Measurements from ENCODE around the gene DSCAML1.

DNA sequence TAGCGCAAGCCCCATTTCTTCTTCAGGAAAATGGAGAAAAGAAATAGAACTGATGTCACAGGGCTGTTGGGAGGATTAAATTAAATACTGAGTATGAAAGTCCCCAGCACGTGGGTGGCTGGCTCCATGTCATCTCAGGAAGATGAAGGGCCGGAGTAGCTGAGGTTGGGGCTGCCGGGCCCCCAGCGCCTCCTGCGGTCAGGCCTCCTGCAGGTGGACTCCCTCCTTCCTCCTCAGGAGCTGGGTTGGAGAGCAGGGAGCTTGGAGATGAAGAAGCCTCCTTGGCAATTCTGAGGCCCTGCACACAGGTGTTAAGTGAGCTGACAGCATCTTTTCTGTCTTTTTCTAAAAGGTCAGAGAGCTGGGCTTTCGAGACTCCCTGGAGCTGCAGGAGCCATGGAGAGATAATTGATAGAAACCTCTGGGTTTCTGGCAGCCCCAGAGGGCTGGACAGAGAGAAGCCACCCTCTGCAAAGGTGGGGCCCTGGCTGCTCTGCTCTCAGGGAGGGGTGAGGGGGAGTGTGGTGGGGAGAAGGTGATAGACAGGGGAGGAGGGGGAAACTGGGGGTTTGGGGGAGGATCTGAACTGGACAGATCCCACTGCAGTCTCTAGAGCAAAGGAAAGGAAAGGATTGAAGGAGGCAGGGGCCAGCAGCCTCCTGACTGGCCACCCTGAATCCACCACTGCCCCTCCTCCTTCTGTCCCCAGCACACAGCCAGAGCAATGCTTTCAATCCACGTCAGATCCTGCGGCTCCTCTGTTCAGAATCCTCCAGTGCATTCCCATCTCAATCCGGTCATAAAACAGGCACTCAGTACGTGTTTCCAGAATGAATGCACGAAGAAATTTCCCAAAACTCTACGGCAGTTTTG lies 258.5 kb downstream of the DSCAML1 start:
- TF ChIP-seq, protein P1, sequence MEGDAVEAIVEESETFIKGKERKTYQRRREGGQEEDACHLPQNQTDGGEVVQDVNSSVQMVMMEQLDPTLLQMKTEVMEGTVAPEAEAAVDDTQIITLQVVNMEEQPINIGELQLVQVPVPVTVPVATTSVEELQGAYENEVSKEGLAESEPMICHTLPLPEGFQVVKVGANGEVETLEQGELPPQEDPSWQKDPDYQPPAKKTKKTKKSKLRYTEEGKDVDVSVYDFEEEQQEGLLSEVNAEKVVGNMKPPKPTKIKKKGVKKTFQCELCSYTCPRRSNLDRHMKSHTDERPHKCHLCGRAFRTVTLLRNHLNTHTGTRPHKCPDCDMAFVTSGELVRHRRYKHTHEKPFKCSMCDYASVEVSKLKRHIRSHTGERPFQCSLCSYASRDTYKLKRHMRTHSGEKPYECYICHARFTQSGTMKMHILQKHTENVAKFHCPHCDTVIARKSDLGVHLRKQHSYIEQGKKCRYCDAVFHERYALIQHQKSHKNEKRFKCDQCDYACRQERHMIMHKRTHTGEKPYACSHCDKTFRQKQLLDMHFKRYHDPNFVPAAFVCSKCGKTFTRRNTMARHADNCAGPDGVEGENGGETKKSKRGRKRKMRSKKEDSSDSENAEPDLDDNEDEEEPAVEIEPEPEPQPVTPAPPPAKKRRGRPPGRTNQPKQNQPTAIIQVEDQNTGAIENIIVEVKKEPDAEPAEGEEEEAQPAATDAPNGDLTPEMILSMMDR (IDR thresholded peaks at IDR 0.05): no peak
- TF ChIP-seq POLR2A (IDR thresholded peaks at IDR 0.05): no peak
